H9 (cell line): ENCODE results near the gene DDO. TPM values are rescaled to one million over a fixed set of nuclear protein-coding genes. Genes with fewer than 3 reads are reported as not detected.

ENCODE experiments used
- DNase-seq: peaks from one replicate; pipeline ENCODE4 v3.0.0-alpha.2; 2017
- H2AFZ ChIP-seq: one replicate; pipeline ENCODE4 v1.6.1; 2013; ENCODE audit warnings: mild to moderate bottlenecking, low read length, control low read depth, moderate library complexity
- H2AK5ac ChIP-seq: 2 replicates; pipeline ENCODE4 v1.6.1; 2013; ENCODE audit warnings: low read length, control low read depth, mixed read lengths; ENCODE audit not compliant: insufficient read length
- H2BK120ac ChIP-seq: one replicate; pipeline ENCODE4 v1.6.1; 2013; ENCODE audit warnings: low read depth, mild to moderate bottlenecking, low read length, control low read depth, inconsistent platforms; ENCODE audit not compliant: poor library complexity, severe bottlenecking
- H2BK12ac ChIP-seq: 2 replicates; pipeline ENCODE4 v1.6.1; 2013; ENCODE audit warnings: low read length, control low read depth, mixed read lengths, low read depth; ENCODE audit not compliant: insufficient read length
- H2BK15ac ChIP-seq: 2 replicates; pipeline ENCODE4 v1.6.1; 2013; ENCODE audit warnings: low read depth, low read length, control low read depth
- H2BK20ac ChIP-seq: one replicate; pipeline ENCODE4 v1.6.1; 2013; ENCODE audit warnings: low read depth, mild to moderate bottlenecking, low read length, control low read depth, inconsistent platforms; ENCODE audit not compliant: poor library complexity, severe bottlenecking
- H2BK5ac ChIP-seq: 2 replicates; pipeline ENCODE4 v1.6.1; 2013; ENCODE audit warnings: low read length, control low read depth, mixed read lengths; ENCODE audit not compliant: insufficient read length
- H3K14ac ChIP-seq: 2 replicates; pipeline ENCODE4 v1.6.1; 2013; ENCODE audit warnings: low read length, control low read depth; ENCODE audit not compliant: insufficient read depth
- H3K18ac ChIP-seq: 2 replicates; pipeline ENCODE4 v1.6.1; 2013; ENCODE audit warnings: low read depth, mild to moderate bottlenecking, mixed read lengths, low read length, control low read depth; ENCODE audit not compliant: insufficient read length
- H3K23ac ChIP-seq: 2 replicates; pipeline ENCODE4 v1.6.1; 2013; ENCODE audit warnings: low read length, control low read depth, mixed read lengths, low read depth; ENCODE audit not compliant: insufficient read length
- H3K23me2 ChIP-seq: 2 replicates; pipeline ENCODE4 v1.6.1; 2013; ENCODE audit warnings: low read depth, mild to moderate bottlenecking, mixed read lengths, low read length, control low read depth; ENCODE audit not compliant: insufficient read length, poor library complexity, severe bottlenecking
- H3K27ac ChIP-seq: 2 replicates; pipeline ENCODE4 v1.5.1; 2013; ENCODE audit warnings: low read length, control low read depth, mixed read lengths, low read depth; ENCODE audit not compliant: insufficient read length
- H3K27me3 ChIP-seq: 2 replicates; pipeline ENCODE4 v1.6.1; 2013; ENCODE audit warnings: low read length, control low read depth, inconsistent platforms; ENCODE audit not compliant: insufficient read depth
- H3K4ac ChIP-seq: 2 replicates; pipeline ENCODE4 v1.6.1; 2013; ENCODE audit warnings: low read depth, mild to moderate bottlenecking, control low read depth, inconsistent platforms, low read length, moderate library complexity
- H3K4me1 ChIP-seq: 2 replicates; pipeline ENCODE4 v1.6.1; 2013; ENCODE audit warnings: low read length, control low read depth, inconsistent platforms; ENCODE audit not compliant: insufficient read depth
- H3K4me2 ChIP-seq: 2 replicates; pipeline ENCODE4 v1.6.1; 2013; ENCODE audit warnings: low read length, control low read depth, mixed read lengths; ENCODE audit not compliant: insufficient read length, insufficient read depth
- H3K56ac ChIP-seq: 2 replicates; pipeline ENCODE4 v1.6.1; 2013; ENCODE audit warnings: low read depth, mild to moderate bottlenecking, mixed read lengths, low read length, control low read depth; ENCODE audit not compliant: insufficient read length
- H3K79me1 ChIP-seq: 2 replicates; pipeline ENCODE4 v1.6.1; 2013; ENCODE audit warnings: low read depth, mild to moderate bottlenecking, moderate library complexity, low read length, control low read depth, inconsistent platforms; ENCODE audit not compliant: insufficient read depth, poor library complexity, severe bottlenecking
- H3K79me2 ChIP-seq: 2 replicates; pipeline ENCODE4 v1.6.1; 2013; ENCODE audit warnings: low read length, control low read depth, inconsistent platforms; ENCODE audit not compliant: insufficient read depth
- H3K9ac ChIP-seq: 2 replicates; pipeline ENCODE4 v1.6.1; 2013; ENCODE audit warnings: low read length, control low read depth, mixed read lengths; ENCODE audit not compliant: insufficient read length; ENCODE audit errors: extremely low read depth
- H3K9me3 ChIP-seq: one replicate; pipeline ENCODE4 v1.6.1; 2013; ENCODE audit warnings: low read depth, low read length, inconsistent platforms; ENCODE audit not compliant: control insufficient read depth
- H3T11ph ChIP-seq: one replicate; pipeline ENCODE4 v1.6.1; 2013; ENCODE audit warnings: mild to moderate bottlenecking, low read length, control low read depth, inconsistent platforms
- H4K20me1 ChIP-seq: one replicate; pipeline ENCODE4 v1.6.1; 2013; ENCODE audit not compliant: control insufficient read depth, insufficient read length, insufficient read depth
- H4K5ac ChIP-seq: 2 replicates; pipeline ENCODE4 v1.6.1; 2013; ENCODE audit warnings: low read depth, mild to moderate bottlenecking, mixed read lengths, low read length, control low read depth; ENCODE audit not compliant: insufficient read length
- H4K8ac ChIP-seq: replicated peaks from 2 replicates; pipeline ENCODE4 v1.6.1; 2013; ENCODE audit warnings: low read length, control low read depth, mixed read lengths, low read depth; ENCODE audit not compliant: insufficient read length
- H4K91ac ChIP-seq: 2 replicates; pipeline ENCODE4 v1.6.1; 2013; ENCODE audit warnings: low read depth, mild to moderate bottlenecking, moderate library complexity, mixed read lengths, low read length, control low read depth; ENCODE audit not compliant: insufficient read length
- H3K27ac Mint-ChIP-seq, 3 experiments: 2 replicates in 2 of 3; 3 replicates in 1 of 3; pipeline ENCODE4 v1.8.0; 2020 to 2021; ENCODE audit warnings: mixed read lengths in 3 of 3, mild to moderate bottlenecking in 1 of 3, moderate library complexity in 1 of 3
- H3K27me3 Mint-ChIP-seq: 2 replicates; pipeline ENCODE4 v1.8.0; 2021; ENCODE audit warnings: low read depth, mild to moderate bottlenecking, moderate library complexity, mixed read lengths
- H3K36me3 Mint-ChIP-seq, 3 experiments: 2 replicates in 2 of 3; 3 replicates in 1 of 3; pipeline ENCODE4 v1.8.0; 2020 to 2021; ENCODE audit warnings: low read depth in 3 of 3, mixed read lengths in 3 of 3; ENCODE audit not compliant: insufficient read depth in 1 of 3
- H3K4me1 Mint-ChIP-seq, 2 experiments: 2 replicates each; pipeline ENCODE4 v1.8.0; 2020; ENCODE audit warnings: mixed read lengths in 2 of 2
- H3K4me3 Mint-ChIP-seq, 2 experiments: 2 replicates in 1 of 2; 3 replicates in 1 of 2; pipeline ENCODE4 v1.8.0; 2020 to 2021; ENCODE audit warnings: mild to moderate bottlenecking in 2 of 2, mixed read lengths in 2 of 2, moderate library complexity in 1 of 2
- H3K9me3 Mint-ChIP-seq, 2 experiments: 2 replicates in 1 of 2; 3 replicates in 1 of 2; pipeline ENCODE4 v1.8.0; 2020; ENCODE audit warnings: mild to moderate bottlenecking in 2 of 2, mixed read lengths in 2 of 2, moderate library complexity in 1 of 2
- CTCF ChIP-seq: fragments of 200-600 bp; sonication (generic); conservative IDR thresholded peaks from 3 replicates; pipeline ENCODE4 v1.8.0; 2021; ENCODE audit warnings: antibody characterized with exemption, mild to moderate bottlenecking
- WGBS: extraction: QIAGEN DNeasy Blood & Tissue Kit; methylation state at CpG from one replicate; pipeline ENCODE4 v1.1.7; 2013; ENCODE audit warnings: missing lambda C conversion rate, low lambda C conversion rate, mixed read lengths; ENCODE audit not compliant: insufficient read length; ENCODE audit errors: extremely low coverage; 5-methylcytosine and 5-hydroxymethylcytosine counted together
- total RNA-seq: library from RNA; stranded (reverse); gene quantifications from 2 replicates; pipeline ENCODE4 v1.2.1, GENCODE V29; 2021

Gene DDO
- total RNA-seq, 1 experiment from 2014 or later = not detected

DNA sequence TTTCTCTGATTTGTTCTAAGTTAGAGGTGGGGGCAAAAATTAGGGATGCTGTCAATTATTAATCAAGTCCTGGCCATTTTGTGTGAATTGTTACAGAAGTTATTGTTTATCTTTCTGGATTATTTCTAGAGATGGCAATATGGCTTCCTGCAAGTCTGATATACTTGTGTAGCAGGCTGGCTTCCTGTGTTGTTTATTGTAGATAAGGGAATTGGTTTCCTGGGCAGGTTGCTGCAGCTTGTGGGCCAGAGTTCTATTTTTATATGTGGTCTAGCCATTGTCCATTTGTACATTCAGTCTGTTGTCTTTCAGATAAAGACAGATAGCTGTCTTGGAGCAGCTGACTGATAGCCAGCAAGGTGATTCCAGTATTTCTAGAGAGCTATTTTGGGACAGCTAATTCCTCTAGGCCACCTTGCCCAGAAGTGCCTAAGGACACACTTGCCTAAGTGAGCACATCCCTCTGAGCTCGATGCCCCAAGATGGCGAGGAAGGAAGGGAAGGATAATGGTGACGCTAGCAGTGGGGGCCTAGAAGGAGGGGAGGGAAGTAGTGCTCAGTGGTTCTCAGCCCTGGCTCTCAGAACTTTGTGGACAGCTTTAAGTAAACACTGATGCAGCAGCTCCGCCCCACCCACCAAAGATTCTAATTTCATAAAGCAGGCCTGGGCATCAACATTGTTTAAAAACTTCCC is 25.5 kb downstream of the DDO start:
- H2AFZ ChIP-seq = no peak overlapping the region
- no peak overlapping the region for H3K27ac Mint-ChIP-seq

More for the DNA sequence above, 25.5 kb downstream of the DDO start:
- H3K27me3 ChIP-seq = no peaks in the 10 kb centered on the region
- H3K79me2 ChIP-seq = no peaks in the 10 kb centered on the region
- no peak overlapping the region for H3K4me3 Mint-ChIP-seq
- H3K27ac ChIP-seq = no peak overlapping the region
- no peak overlapping the region for H4K91ac ChIP-seq
- H4K20me1 ChIP-seq = no peaks in the 10 kb centered on the region
- no peak overlapping the region for H2BK5ac ChIP-seq
- H2BK12ac ChIP-seq = no peak overlapping the region
- no peak overlapping the region for H3K9ac ChIP-seq
- H2BK20ac ChIP-seq = no peak overlapping the region
- no peaks in the 10 kb centered on the region for H3K23me2 ChIP-seq
- H3K4ac ChIP-seq = no peak overlapping the region
- H3K4me2 ChIP-seq = no peak overlapping the region
- H2AK5ac ChIP-seq = no peak overlapping the region
- no peak overlapping the region for H3K18ac ChIP-seq
- no peaks in the 10 kb centered on the region for H3K27me3 Mint-ChIP-seq
- no peak overlapping the region for H2BK15ac ChIP-seq
- H3K4me1 ChIP-seq = no peaks in the 10 kb centered on the region; the same call in 1 of the 2 replicates
- no peaks in the 10 kb centered on the region for H3K79me1 ChIP-seq
- no peak overlapping the region for H4K8ac ChIP-seq
- WGBS = no CpG with 5 or more reads among the region's 4 CpGs
- no peak overlapping the region for H3K23ac ChIP-seq
- H3K14ac ChIP-seq = no peak overlapping the region
- H4K5ac ChIP-seq = no peak overlapping the region
- no peak overlapping the region for H3T11ph ChIP-seq
- H3K56ac ChIP-seq = no peak overlapping the region
- no peak overlapping the region for H2BK120ac ChIP-seq
- TF ChIP-seq CTCF = no peak
- no peak for DNase-seq
- H3K36me3 Mint-ChIP-seq = no peaks in the 10 kb centered on the region
- peaks cover 20 to 29% of the 10 kb centered on the region in 2 experiments for H3K4me1 Mint-ChIP-seq
- no peaks in the 10 kb centered on the region for H3K9me3 Mint-ChIP-seq
- no peaks in the 10 kb centered on the region for H3K9me3 ChIP-seq
